ENCODE measurements around the gene ZNF598. TPM values are rescaled to one million over a fixed set of nuclear protein-coding genes. Genes with fewer than 3 reads are reported as not detected.

The ZNF598 gene
- 38.1 and 47.8 TPM in 2 replicates for polyA plus RNA-seq (2012; rRNA removed)
- 19.2 and 29.4 TPM in 2 replicates for polyA plus RNA-seq (2012; cell fraction: cytosol; rRNA removed)
- polyA plus RNA-seq (2012; cell fraction: nucleus; rRNA removed): 170 and 358 TPM in 2 replicates

- H3K27me3 ChIP-seq (ENCODE audit: insufficient read depth): no peaks in the 10 kb centered on the region
- H4K20me1 ChIP-seq (ENCODE audit: insufficient read depth): peaks cover 42% of the 10 kb centered on the region
- peaks cover 0 to 6% of the 10 kb centered on the region in 2 experiments for H3K36me3 ChIP-seq (replicated peaks in 1 of 2; ENCODE audit: control insufficient read depth in 1 of 2, insufficient read depth in 2 of 2, low read length in 1 of 2)
- peaks cover 9% of the 10 kb centered on the region for H3F3A ChIP-seq (replicated peaks; ENCODE audit: insufficient read depth)
- H3K9me3 ChIP-seq: no peaks in the 10 kb centered on the region
- 9% methylated on average over 13 of the region's 52 CpGs for WGBS (ENCODE audit: low lambda C conversion rate)
- peaks cover 18 to 46% of the 10 kb centered on the region in 2 experiments; a peak in 3 of 4 replicates for H3K4me1 ChIP-seq (ENCODE audit: control insufficient read depth in 1 of 2, insufficient read depth in 2 of 2, low read depth in 1 of 2, low read length in 1 of 2)
- CTCF ChIA-PET: interaction anchor here (1.1 kb wide), 1 partner anchor 12 kb away, joined by 3 read pairs; no protein-coding TSS in a partner anchor
- H3K4me3 ChIP-seq (ENCODE audit: low read depth in 2 of 2, low read length in 1 of 2): peak within 1 kb of the TSS; percentile 90 to 91
- peak within 1 kb of the TSS; percentile 97 for H3K4me2 ChIP-seq
- POLR2A ChIA-PET: no interaction called here
- DNase-seq: peak; percentile 98
- H3K9me2 ChIP-seq: no peaks in the 10 kb centered on the region
- H3K27ac ChIP-seq (ENCODE audit: low read depth in 2 of 2, low read length in 1 of 2): peak within 1 kb of the TSS; percentile 81 to 87
- H3K79me2 ChIP-seq (ENCODE audit: insufficient read depth): peaks cover 56% of the 10 kb centered on the region
- H3K9ac ChIP-seq: peak within 1 kb of the TSS; percentile 95
- H2AFZ ChIP-seq (ENCODE audit: low read depth): peak within 1 kb of the TSS; percentile 77; the same call in 1 of the 2 replicates
- TF ChIP-seq REST (IDR thresholded peaks at IDR 0.05; ENCODE audit: low read depth, low read length): peak; percentile 31; the same call in 1 of the 2 replicates
- TF ChIP-seq FOSL2 (IDR thresholded peaks at IDR 0.05; ENCODE audit: borderline replicate concordance, low read depth): no peak
- no peak for TF ChIP-seq SMC3 (IDR thresholded peaks at IDR 0.05; ENCODE audit: low read depth, low read length)
- no peak for TF ChIP-seq USF2 (IDR thresholded peaks at IDR 0.05; ENCODE audit: borderline replicate concordance, low read depth, low read length)
- TF ChIP-seq TCF12 (IDR thresholded peaks at IDR 0.05): no peak
- no peak for TF ChIP-seq NRF1 (IDR thresholded peaks at IDR 0.05; ENCODE audit: low read depth, low read length)
- no peak for TF ChIP-seq TEAD4 (IDR thresholded peaks at IDR 0.05; ENCODE audit: borderline replicate concordance, insufficient read depth)
- TF ChIP-seq MAX (IDR thresholded peaks at IDR 0.05; ENCODE audit: low read depth): peak; percentile 87; the same call in 1 of the 2 replicates
- no peak for TF ChIP-seq ZBTB33 (IDR thresholded peaks at IDR 0.05; ENCODE audit: borderline replicate concordance, low read depth)
- no peak for TF ChIP-seq CTCF (IDR thresholded peaks at IDR 0.05)
- no peak for TF ChIP-seq IRF3 (IDR thresholded peaks at IDR 0.05; ENCODE audit: low read depth, low read length)
- TF ChIP-seq YY1 (IDR thresholded peaks at IDR 0.05; ENCODE audit: low read depth): no peak
- no peak for TF ChIP-seq MEF2A (IDR thresholded peaks at IDR 0.05; ENCODE audit: borderline replicate concordance, low read depth)
- TF ChIP-seq RXRA (IDR thresholded peaks at IDR 0.05; ENCODE audit: borderline replicate concordance, low read depth): no peak
- TF ChIP-seq FOXM1 (IDR thresholded peaks at IDR 0.05; ENCODE audit: low read depth): no peak
- TF ChIP-seq TAF1 (IDR thresholded peaks at IDR 0.05; ENCODE audit: borderline replicate concordance, low read depth, low read length): peak; percentile 80
- TF ChIP-seq SIN3A (IDR thresholded peaks at IDR 0.05; ENCODE audit: borderline replicate concordance, low read depth, low read length): peak; percentile 59; the same call in 1 of the 2 replicates
- peak; percentile 74 for TF ChIP-seq ELF1 (IDR thresholded peaks at IDR 0.05)
- peak; percentile 53 for TF ChIP-seq CHD2 (IDR thresholded peaks at IDR 0.05; ENCODE audit: low read length, partially characterized antibody)
- TF ChIP-seq RFX5 (IDR thresholded peaks at IDR 0.05; ENCODE audit: low read length): no peak
- TF ChIP-seq NFIC (IDR thresholded peaks at IDR 0.05; ENCODE audit: borderline replicate concordance): no peak
Measured at GRCh38 chr16:2009791-2010510, at the start of gene ZNF598. ZNF598 (minus strand) TSS chr16:2009821.

Measured in SK-N-SH (cell line).